Measurements from ENCODE around the gene ARVCF. TPM values are rescaled to one million over a fixed set of nuclear protein-coding genes. Genes with fewer than 3 reads are reported as not detected.

ARVCF gene
- polyA plus RNA-seq, 4 donors, result 2.2 to 17.9 (median 7.3) TPM

- no peaks in the 10 kb centered on the region for H3K4me1 ChIP-seq (ENCODE audit: control insufficient read depth in 3 of 3, insufficient read depth in 2 of 3, low read depth in 1 of 3, low read length in 2 of 3)
- FAIRE-seq (no peak), DNase-seq (no peak)
- H3K27ac ChIP-seq (ENCODE audit: low read depth in 1 of 3, low read length in 2 of 3), result no peak overlapping the region
- no peaks in the 10 kb centered on the region for H3K9me3 ChIP-seq (ENCODE audit: control insufficient read depth in 2 of 2, insufficient read depth in 1 of 2, low read depth in 1 of 2, low read length in 1 of 2)
- WGBS, 3 donors, result 94 to 97% (median 94%) methylated on average over 14 to 15 of the region's 15 CpGs
- no peaks in the 10 kb centered on the region for H3K27me3 ChIP-seq (ENCODE audit: control insufficient read depth in 3 of 3, insufficient read depth in 3 of 3, low read length in 3 of 3)
- peaks cover 4 to 65% (median 12%) of the 10 kb centered on the region in 3 donors for H3K36me3 ChIP-seq (ENCODE audit: control insufficient read depth in 3 of 3, insufficient read depth in 2 of 3, low read depth in 1 of 3, low read length in 3 of 3)
- no peak overlapping the region for H3K4me3 ChIP-seq (ENCODE audit: low read depth in 1 of 3, low read length in 3 of 3)
These were observed 39.0 kb upstream of the ARVCF start for GRCh38 chr22:20055654-20056053.

GRCh38 chr22:20055144-20055543 lies 38.5 kb upstream of the ARVCF start:
- no peak for FAIRE-seq
- H3K27me3 ChIP-seq (ENCODE audit: control insufficient read depth in 3 of 3, insufficient read depth in 3 of 3, low read length in 3 of 3), result no peaks in the 10 kb centered on the region
- H3K27ac ChIP-seq (ENCODE audit: low read depth in 1 of 3, low read length in 2 of 3), result no peak overlapping the region
- 95 to 100% (median 98%) methylated on average over 2 of the region's 2 CpGs for WGBS, 3 donors
- no peaks in the 10 kb centered on the region for H3K4me1 ChIP-seq (ENCODE audit: control insufficient read depth in 3 of 3, insufficient read depth in 2 of 3, low read depth in 1 of 3, low read length in 2 of 3)
- peaks cover 4 to 60% (median 12%) of the 10 kb centered on the region in 3 donors for H3K36me3 ChIP-seq (ENCODE audit: control insufficient read depth in 3 of 3, insufficient read depth in 2 of 3, low read depth in 1 of 3, low read length in 3 of 3)
- H3K9me3 ChIP-seq (ENCODE audit: control insufficient read depth in 2 of 2, insufficient read depth in 1 of 2, low read depth in 1 of 2, low read length in 1 of 2), result no peaks in the 10 kb centered on the region
- H3K4me3 ChIP-seq (ENCODE audit: low read depth in 1 of 3, low read length in 3 of 3), result no peak overlapping the region
- no peak for DNase-seq

- no peak overlapping the region for H3K4me3 ChIP-seq (ENCODE audit: low read depth in 1 of 3, low read length in 3 of 3)
- H3K27me3 ChIP-seq (ENCODE audit: control insufficient read depth in 3 of 3, insufficient read depth in 3 of 3, low read length in 3 of 3), result no peaks in the 10 kb centered on the region
- H3K27ac ChIP-seq (ENCODE audit: low read depth in 1 of 3, low read length in 2 of 3), result no peak overlapping the region
- peaks cover 4 to 60% (median 12%) of the 10 kb centered on the region in 3 donors for H3K36me3 ChIP-seq (ENCODE audit: control insufficient read depth in 3 of 3, insufficient read depth in 2 of 3, low read depth in 1 of 3, low read length in 3 of 3)
- no peaks in the 10 kb centered on the region for H3K9me3 ChIP-seq (ENCODE audit: control insufficient read depth in 2 of 2, insufficient read depth in 1 of 2, low read depth in 1 of 2, low read length in 1 of 2)
- whole genome bisulfite sequencing, 3 donors, result 89 to 95% (median 94%) methylated on average over 6 of the region's 6 CpGs
- no peaks in the 10 kb centered on the region for H3K4me1 ChIP-seq (ENCODE audit: control insufficient read depth in 3 of 3, insufficient read depth in 2 of 3, low read depth in 1 of 3, low read length in 2 of 3)
- FAIRE-seq (no peak), DNase-seq (no peak)
These were observed 37.9 kb upstream of the ARVCF start for GRCh38 chr22:20054485-20054884.

- no peaks in the 10 kb centered on the region for H3K27me3 ChIP-seq (ENCODE audit: control insufficient read depth in 3 of 3, insufficient read depth in 3 of 3, low read length in 3 of 3)
- H3K27ac ChIP-seq (ENCODE audit: low read depth in 1 of 3, low read length in 2 of 3), result no peak overlapping the region
- 89 to 94% (median 92%) methylated on average over 10 to 12 of the region's 12 CpGs for WGBS, 3 donors
- FAIRE-seq (no peak), DNase-seq (no peak)
- H3K4me1 ChIP-seq (ENCODE audit: control insufficient read depth in 3 of 3, insufficient read depth in 2 of 3, low read depth in 1 of 3, low read length in 2 of 3), result no peaks in the 10 kb centered on the region
- no peak overlapping the region for H3K4me3 ChIP-seq (ENCODE audit: low read depth in 1 of 3, low read length in 3 of 3)
- no peaks in the 10 kb centered on the region for H3K9me3 ChIP-seq (ENCODE audit: control insufficient read depth in 2 of 2, insufficient read depth in 1 of 2, low read depth in 1 of 2, low read length in 1 of 2)
- peaks cover 4 to 60% (median 12%) of the 10 kb centered on the region in 3 donors for H3K36me3 ChIP-seq (ENCODE audit: control insufficient read depth in 3 of 3, insufficient read depth in 2 of 3, low read depth in 1 of 3, low read length in 3 of 3)
These were observed 37.4 kb upstream of the ARVCF start for GRCh38 chr22:20054034-20054427.

- DNase-seq (no peak), FAIRE-seq (no peak)
- Histone ChIP-seq H3K27me3 (ENCODE audit: control insufficient read depth in 3 of 3, insufficient read depth in 3 of 3, low read length in 3 of 3) (no peaks in the 10 kb centered on the region), H3K36me3 (ENCODE audit: control insufficient read depth in 3 of 3, insufficient read depth in 2 of 3, low read depth in 1 of 3, low read length in 3 of 3) (peaks cover 4 to 63% (median 12%) of the 10 kb centered on the region in 3 donors), H3K4me1 (ENCODE audit: control insufficient read depth in 3 of 3, insufficient read depth in 2 of 3, low read depth in 1 of 3, low read length in 2 of 3) (no peaks in the 10 kb centered on the region), H3K4me3 (ENCODE audit: low read depth in 1 of 3, low read length in 3 of 3) (no peak overlapping the region), H3K27ac (ENCODE audit: low read depth in 1 of 3, low read length in 2 of 3) (no peak overlapping the region), H3K9me3 (ENCODE audit: control insufficient read depth in 2 of 2, insufficient read depth in 1 of 2, low read depth in 1 of 2, low read length in 1 of 2) (no peaks in the 10 kb centered on the region)
- WGBS, 3 donors, result 88 to 93% (median 92%) methylated on average over 14 of the region's 14 CpGs
These were observed 36.9 kb upstream of the ARVCF start for GRCh38 chr22:20053407-20054033.

GRCh38 chr22:20052309-20053259 lies 36.0 kb upstream of the ARVCF start:
- Histone ChIP-seq H3K4me1 (ENCODE audit: control insufficient read depth in 3 of 3, insufficient read depth in 2 of 3, low read depth in 1 of 3, low read length in 2 of 3) (no peaks in the 10 kb centered on the region), H3K9me3 (ENCODE audit: control insufficient read depth in 2 of 2, insufficient read depth in 1 of 2, low read depth in 1 of 2, low read length in 1 of 2) (peaks cover 0 to 5% of the 10 kb centered on the region in 2 donors), H3K36me3 (ENCODE audit: control insufficient read depth in 3 of 3, insufficient read depth in 2 of 3, low read depth in 1 of 3, low read length in 3 of 3) (peaks cover 7 to 57% (median 12%) of the 10 kb centered on the region in 3 donors), H3K4me3 (ENCODE audit: low read depth in 1 of 3, low read length in 3 of 3) (no peak overlapping the region), H3K27me3 (ENCODE audit: control insufficient read depth in 3 of 3, insufficient read depth in 3 of 3, low read length in 3 of 3) (no peaks in the 10 kb centered on the region), H3K27ac (ENCODE audit: low read depth in 1 of 3, low read length in 2 of 3) (no peak overlapping the region)
- peak in 1 of 2 donors; percentile 88 for DNase-seq
- FAIRE-seq, result no peak
- 63 to 84% (median 79%) methylated on average over 24 to 26 of the region's 26 CpGs for WGBS, 3 donors

GRCh38 chr22:20051927-20052308 lies 35.3 kb upstream of the ARVCF start:
- H3K36me3 ChIP-seq (ENCODE audit: control insufficient read depth in 3 of 3, insufficient read depth in 2 of 3, low read depth in 1 of 3, low read length in 3 of 3), result peaks cover 7 to 54% (median 12%) of the 10 kb centered on the region in 3 donors
- no peaks in the 10 kb centered on the region for H3K27me3 ChIP-seq (ENCODE audit: control insufficient read depth in 3 of 3, insufficient read depth in 3 of 3, low read length in 3 of 3)
- DNase-seq, result no peak

GRCh38 chr22:20046730-20047129 lies 30.1 kb upstream of the ARVCF start:
- H3K36me3 ChIP-seq (ENCODE audit: control insufficient read depth in 3 of 3, insufficient read depth in 2 of 3, low read depth in 1 of 3, low read length in 3 of 3), result peaks cover 5 to 38% (median 6%) of the 10 kb centered on the region in 3 donors
- no peak for FAIRE-seq
- WGBS, 3 donors, result 93 to 98% (median 96%) methylated on average over 4 of the region's 4 CpGs

More at GRCh38 chr22:20051927-20052308, 35.3 kb upstream of the ARVCF start:
- Histone ChIP-seq H3K9me3 (ENCODE audit: control insufficient read depth in 2 of 2, insufficient read depth in 1 of 2, low read depth in 1 of 2, low read length in 1 of 2) (peaks cover 0 to 5% of the 10 kb centered on the region in 2 donors), H3K27ac (ENCODE audit: low read depth in 1 of 3, low read length in 2 of 3) (no peak overlapping the region), H3K4me3 (ENCODE audit: low read depth in 1 of 3, low read length in 3 of 3) (no peak overlapping the region), H3K4me1 (ENCODE audit: control insufficient read depth in 3 of 3, insufficient read depth in 2 of 3, low read depth in 1 of 3, low read length in 2 of 3) (no peaks in the 10 kb centered on the region)
- no peak for FAIRE-seq
- WGBS, 3 donors, result 93 to 95% (median 94%) methylated on average over 6 of the region's 6 CpGs

More at GRCh38 chr22:20046730-20047129, 30.1 kb upstream of the ARVCF start:
- H3K27me3 ChIP-seq (ENCODE audit: control insufficient read depth in 3 of 3, insufficient read depth in 3 of 3, low read length in 3 of 3), result no peaks in the 10 kb centered on the region
- no peak for DNase-seq
- no peak overlapping the region for H3K27ac ChIP-seq (ENCODE audit: low read depth in 1 of 3, low read length in 2 of 3)
- peaks cover 0 to 5% of the 10 kb centered on the region in 2 donors for H3K9me3 ChIP-seq (ENCODE audit: control insufficient read depth in 2 of 2, insufficient read depth in 1 of 2, low read depth in 1 of 2, low read length in 1 of 2)
- no peaks in the 10 kb centered on the region for H3K4me1 ChIP-seq (ENCODE audit: control insufficient read depth in 3 of 3, insufficient read depth in 2 of 3, low read depth in 1 of 3, low read length in 2 of 3)
- H3K4me3 ChIP-seq (ENCODE audit: low read depth in 1 of 3, low read length in 3 of 3), result no peak overlapping the region
